ENCODE data around the gene RFPL1. TPM values are rescaled to one million over a fixed set of nuclear protein-coding genes. Genes with fewer than 3 reads are reported as not detected.
"Not testable (repeated sequence)": the region's sequence is repeated elsewhere in the genome, so short reads cannot be mapped to it uniquely, and the experiment has no call there.

Gene RFPL1
- total RNA-seq, 3 donors from 2014 or later, result not detected

GRCh38 chr22:29408940-29409339 lies 29.4 kb upstream of the RFPL1 start:
- intact Hi-C loops (cut with DNase I; ENCODE audit: low total_unique reads), result no loop called here
- Histone ChIP-seq H3K9me3 (no peaks in the 10 kb centered on the region), H3K36me3 (no peaks in the 10 kb centered on the region), H3K4me1 (no peaks in the 10 kb centered on the region), H3K27ac (no peak overlapping the region), H3K27me3 (no peaks in the 10 kb centered on the region), H3K4me3 (no peak overlapping the region)
- DNase-seq (ENCODE audit: low spot score in 2 of 2), result no peak
- TF ChIP-seq, protein P1, sequence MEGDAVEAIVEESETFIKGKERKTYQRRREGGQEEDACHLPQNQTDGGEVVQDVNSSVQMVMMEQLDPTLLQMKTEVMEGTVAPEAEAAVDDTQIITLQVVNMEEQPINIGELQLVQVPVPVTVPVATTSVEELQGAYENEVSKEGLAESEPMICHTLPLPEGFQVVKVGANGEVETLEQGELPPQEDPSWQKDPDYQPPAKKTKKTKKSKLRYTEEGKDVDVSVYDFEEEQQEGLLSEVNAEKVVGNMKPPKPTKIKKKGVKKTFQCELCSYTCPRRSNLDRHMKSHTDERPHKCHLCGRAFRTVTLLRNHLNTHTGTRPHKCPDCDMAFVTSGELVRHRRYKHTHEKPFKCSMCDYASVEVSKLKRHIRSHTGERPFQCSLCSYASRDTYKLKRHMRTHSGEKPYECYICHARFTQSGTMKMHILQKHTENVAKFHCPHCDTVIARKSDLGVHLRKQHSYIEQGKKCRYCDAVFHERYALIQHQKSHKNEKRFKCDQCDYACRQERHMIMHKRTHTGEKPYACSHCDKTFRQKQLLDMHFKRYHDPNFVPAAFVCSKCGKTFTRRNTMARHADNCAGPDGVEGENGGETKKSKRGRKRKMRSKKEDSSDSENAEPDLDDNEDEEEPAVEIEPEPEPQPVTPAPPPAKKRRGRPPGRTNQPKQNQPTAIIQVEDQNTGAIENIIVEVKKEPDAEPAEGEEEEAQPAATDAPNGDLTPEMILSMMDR (IDR thresholded peaks at IDR 0.05), result no peak
- no peak for TF ChIP-seq POLR2A (IDR thresholded peaks at IDR 0.05)
- TF ChIP-seq POLR2AphosphoS5 (IDR thresholded peaks at IDR 0.05), result no peak

GRCh38 chr22:29411569-29412211 lies 26.7 kb upstream of the RFPL1 start:
- intact Hi-C loops (cut with DNase I; ENCODE audit: low total_unique reads); H3K27ac ChIP-seq; DNase-seq (ENCODE audit: low spot score in 2 of 2); H3K4me1 ChIP-seq; H3K4me3 ChIP-seq; H3K36me3 ChIP-seq; H3K9me3 ChIP-seq; H3K27me3 ChIP-seq: not testable (repeated sequence)

DNA sequence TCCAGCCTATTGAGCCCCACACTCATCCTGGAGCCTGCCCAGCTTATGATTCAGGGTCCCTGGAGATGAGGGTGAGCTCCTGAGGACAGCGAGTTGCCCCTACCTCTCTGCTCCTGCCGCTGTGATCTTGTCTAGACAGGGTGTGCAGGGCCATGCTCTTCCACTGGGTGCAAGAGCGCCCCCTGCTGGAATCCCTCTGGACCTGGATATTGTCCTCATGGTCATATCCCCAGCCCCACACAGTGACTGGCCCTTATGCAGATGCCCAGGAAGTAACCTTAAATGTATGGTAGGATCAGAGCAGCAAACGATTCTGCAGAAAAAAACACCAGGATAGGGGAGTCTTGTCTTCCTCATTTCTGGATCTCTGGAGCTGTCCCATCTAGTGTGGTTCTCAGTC lies 25.6 kb upstream of the RFPL1 start:
- H3K27ac ChIP-seq; intact Hi-C loops (cut with DNase I; ENCODE audit: low total_unique reads); DNase-seq (ENCODE audit: low spot score in 2 of 2); H3K27me3 ChIP-seq; H3K36me3 ChIP-seq; H3K4me3 ChIP-seq; H3K9me3 ChIP-seq; H3K4me1 ChIP-seq: not testable (repeated sequence)

DNA sequence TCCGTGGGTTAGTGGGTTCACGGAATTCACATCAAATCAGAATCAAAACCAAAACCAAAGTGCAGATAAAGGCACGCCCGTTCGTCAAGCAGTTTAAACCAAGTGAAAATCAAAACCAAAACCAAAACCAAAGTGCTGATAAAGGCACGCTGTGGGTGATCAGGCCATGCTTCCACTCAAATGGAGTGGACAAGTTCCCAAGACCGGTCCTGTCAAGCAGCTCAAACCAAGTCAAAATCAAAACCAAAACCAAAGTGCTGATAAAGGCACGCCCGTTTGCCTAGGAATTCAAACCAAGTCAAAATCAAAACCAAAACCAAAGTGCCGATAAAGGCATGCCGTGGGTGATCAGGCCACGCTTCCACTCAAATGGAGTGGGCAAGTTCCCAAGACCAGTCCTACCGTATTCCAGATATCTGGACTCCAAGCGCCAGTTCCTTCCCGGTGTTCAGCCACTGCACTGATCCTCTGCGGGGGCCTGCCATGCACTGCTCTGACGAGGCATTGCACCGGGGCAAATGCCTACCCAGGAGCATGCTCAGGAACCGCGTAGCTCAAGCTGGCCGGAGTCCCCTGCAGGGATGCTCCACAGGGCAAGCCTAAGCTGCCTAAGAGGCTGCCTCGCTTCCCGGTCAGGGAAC lies 23.3 kb upstream of the RFPL1 start:
- not testable (repeated sequence) for DNase-seq (ENCODE audit: low spot score in 2 of 2); H3K27me3 ChIP-seq; H3K36me3 ChIP-seq; H3K4me1 ChIP-seq; H3K9me3 ChIP-seq
- Histone ChIP-seq H3K4me3 (peak overlapping the region; percentile 32 to 64 (median 54)), H3K27ac (peak overlapping the region; percentile 40 to 58)
- intact Hi-C loops (cut with DNase I; ENCODE audit: low total_unique reads), result loop anchor here (1.0 kb wide), 1 partner anchor 30 kb away; no protein-coding TSS in a partner anchor

DNA sequence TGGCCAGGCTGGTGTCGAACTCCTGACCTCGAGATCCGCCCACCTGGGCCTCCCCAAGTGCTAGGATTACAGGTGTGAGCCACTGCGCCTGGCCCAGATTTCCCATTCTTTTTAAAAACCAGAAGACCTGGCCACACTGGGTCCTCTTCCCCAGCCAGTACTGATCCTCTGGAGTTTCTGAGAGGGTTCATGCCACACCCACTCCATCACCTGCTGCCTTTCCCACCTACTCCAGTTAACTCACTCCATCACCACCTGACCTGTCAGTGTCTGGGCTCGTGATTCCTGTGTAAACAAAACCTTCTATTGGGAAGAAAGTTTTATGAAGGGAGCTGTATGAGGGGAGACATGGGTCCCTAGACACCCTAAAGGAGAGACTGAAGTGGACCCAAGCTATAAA lies 19.7 kb upstream of the RFPL1 start:
- H3K9me3 ChIP-seq; H3K27me3 ChIP-seq; intact Hi-C loops (cut with DNase I; ENCODE audit: low total_unique reads); DNase-seq (ENCODE audit: low spot score in 2 of 2); H3K36me3 ChIP-seq; H3K27ac ChIP-seq; H3K4me3 ChIP-seq; H3K4me1 ChIP-seq: not testable (repeated sequence)

GRCh38 chr22:29426476-29426875 lies 11.9 kb upstream of the RFPL1 start:
- Histone ChIP-seq H3K27ac (no peak overlapping the region), H3K27me3 (no peaks in the 10 kb centered on the region), H3K4me3 (no peak overlapping the region), H3K4me1 (no peaks in the 10 kb centered on the region), H3K9me3 (no peaks in the 10 kb centered on the region), H3K36me3 (no peaks in the 10 kb centered on the region)
- intact Hi-C loops (cut with DNase I; ENCODE audit: low total_unique reads), result no loop called here
- TF ChIP-seq, protein P1 (IDR thresholded peaks at IDR 0.05), result no peak
- no peak for TF ChIP-seq POLR2A (IDR thresholded peaks at IDR 0.05)
- TF ChIP-seq POLR2AphosphoS5 (IDR thresholded peaks at IDR 0.05), result no peak
- DNase-seq (ENCODE audit: low spot score in 2 of 2), result no peak

DNA sequence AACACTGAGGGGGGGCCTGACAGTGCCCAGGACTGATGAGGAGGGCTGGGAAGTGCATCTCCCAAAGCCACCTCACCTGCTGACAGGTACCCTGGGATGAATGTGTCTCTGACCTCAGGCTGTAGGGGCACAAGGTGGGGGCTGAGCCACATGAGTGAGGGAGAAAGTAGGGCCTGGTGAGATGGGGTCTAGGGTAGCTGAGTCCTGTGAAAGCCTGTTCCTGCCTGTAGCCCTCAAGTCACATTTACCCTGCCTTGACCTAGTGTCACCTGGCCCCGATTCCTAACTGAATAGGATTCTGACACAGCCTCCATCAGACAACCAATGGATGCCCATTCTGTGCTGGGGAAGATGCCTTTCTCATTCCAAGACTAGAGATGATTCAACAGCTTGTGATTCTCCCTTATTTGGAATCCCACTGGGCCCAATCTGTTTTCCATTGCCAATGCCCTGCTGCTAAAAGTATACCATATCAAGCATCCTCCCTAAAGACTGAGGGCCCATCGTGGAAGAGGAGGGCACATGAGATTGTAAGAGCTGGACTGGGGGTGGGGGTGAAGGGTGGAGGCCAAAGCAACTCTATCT lies 11.1 kb upstream of the RFPL1 start:
- Histone ChIP-seq H3K36me3 (no peaks in the 10 kb centered on the region), H3K27me3 (no peaks in the 10 kb centered on the region), H3K9me3 (no peaks in the 10 kb centered on the region), H3K4me3 (no peak overlapping the region), H3K27ac (no peak overlapping the region), H3K4me1 (no peaks in the 10 kb centered on the region)
- intact Hi-C loops (cut with DNase I; ENCODE audit: low total_unique reads), result no loop called here
- no peak for DNase-seq (ENCODE audit: low spot score in 2 of 2)
- no peak for TF ChIP-seq POLR2A (IDR thresholded peaks at IDR 0.05)
- TF ChIP-seq, protein P1 (IDR thresholded peaks at IDR 0.05), result no peak
